Measurements from ENCODE around the gene MSLN. TPM values are rescaled to one million over a fixed set of nuclear protein-coding genes. Genes with fewer than 3 reads are reported as not detected.

MSLN gene
- total and polyA plus RNA-seq, 9 of the 15 experiments (the other 6 are each of a cell fraction or from before 2014, with no cell fraction given) = not detected

GRCh38 chr16:740764-741505, 19.6 kb upstream of the MSLN start, which contains the start of gene CIAO3 (continued):
- 0 out of 4 replicates have a peak, but pooled peaks of 1 of the 2 experiments have one; percentile 2 for TF ChIP-seq ZMIZ1 (IDR thresholded peaks at IDR 0.05; ENCODE audit: low read depth in 2 of 2, low read length in 2 of 2)
- peak; percentile 82 for TF ChIP-seq CHD2 (IDR thresholded peaks at IDR 0.05; ENCODE audit: low read depth, low read length)
- TF ChIP-seq ATF1 (CRISPR knock-in tag; IDR thresholded peaks at IDR 0.05) = peak; percentile 89
- peak; percentile 95 for TF ChIP-seq ATF1 (tag; IDR thresholded peaks at IDR 0.05)
- peak; percentile 98 for TF ChIP-seq HCFC1 (IDR thresholded peaks at IDR 0.05; ENCODE audit: low read depth, low read length)
- TF ChIP-seq TFAP4 (CRISPR knock-in tag; IDR thresholded peaks at IDR 0.05; ENCODE audit: borderline replicate concordance) = peak; percentile 98
- TF ChIP-seq CREM (IDR thresholded peaks at IDR 0.05; ENCODE audit: low read depth) = peak; percentile 99
- peak; percentile 84 for TF ChIP-seq U2AF1 (optimal IDR thresholded peaks at IDR 0.05; ENCODE audit: low read depth, low read length)
- TF ChIP-seq SETDB1 (IDR thresholded peaks at IDR 0.05; ENCODE audit: low read length) = peak; percentile 64
- TF ChIP-seq TEAD1 (CRISPR knock-in tag; IDR thresholded peaks at IDR 0.05) = peak; percentile 61 to 85; a peak in 3 of 4 replicates
- TF ChIP-seq HNRNPH1 (optimal IDR thresholded peaks at IDR 0.05; ENCODE audit: low read depth, low read length) = no peak
- TF ChIP-seq FOS (IDR thresholded peaks at IDR 0.05; ENCODE audit: extremely low read depth, insufficient read length) = peak; percentile 36
- TF ChIP-seq ZNF512 (tag; IDR thresholded peaks at IDR 0.05) = no peak
- TF ChIP-seq TFAM (CRISPR knock-in tag; conservative IDR thresholded peaks at IDR 0.05) = no peak
- no peak for TF ChIP-seq EWSR1 (IDR thresholded peaks at IDR 0.05; ENCODE audit: borderline replicate concordance, low read depth, partially characterized antibody)
- TF ChIP-seq HBP1 (CRISPR knock-in tag; IDR thresholded peaks at IDR 0.05) = no peak
- peak; percentile 99 for TF ChIP-seq KLF13 (tag; IDR thresholded peaks at IDR 0.05; ENCODE audit: borderline replicate concordance, low read depth)
- TF ChIP-seq HMGXB4 (CRISPR knock-in tag; IDR thresholded peaks at IDR 0.05) = peak; percentile 84; the same call in 1 of the 2 replicates
